Fibroblast of villous mesenchyme (primary cell): ENCODE measurements around the gene TRPV5. TPM values are rescaled to one million over a fixed set of nuclear protein-coding genes. Genes with fewer than 3 reads are reported as not detected.

ENCODE experiments used
- DNase-seq: peaks from one replicate; pipeline ENCODE4 v3.0.0-alpha.2; 2010; ENCODE audit warnings: low read depth
- H3K4me3 ChIP-seq: 2 replicates; pipeline ENCODE4 v1.5.1; 2011; ENCODE audit warnings: low read depth, mild to moderate bottlenecking, low read length
- total RNA-seq: library from RNA; depleted of rRNA; stranded (reverse); fragments of >200 nt; gene quantifications from 2 replicates; pipeline ENCODE4 v1.2.3, GENCODE V29; 2012
- TF ChIP-seq, protein P1 (sequence below): IDR thresholded peaks from 2 replicates; pipeline ENCODE4 v1.5.1; 2012; ENCODE audit warnings: low read depth, mild to moderate bottlenecking, low read length; ENCODE audit not compliant: insufficient read depth

Gene TRPV5
- total RNA-seq, 1 donor = not detected

DNA sequence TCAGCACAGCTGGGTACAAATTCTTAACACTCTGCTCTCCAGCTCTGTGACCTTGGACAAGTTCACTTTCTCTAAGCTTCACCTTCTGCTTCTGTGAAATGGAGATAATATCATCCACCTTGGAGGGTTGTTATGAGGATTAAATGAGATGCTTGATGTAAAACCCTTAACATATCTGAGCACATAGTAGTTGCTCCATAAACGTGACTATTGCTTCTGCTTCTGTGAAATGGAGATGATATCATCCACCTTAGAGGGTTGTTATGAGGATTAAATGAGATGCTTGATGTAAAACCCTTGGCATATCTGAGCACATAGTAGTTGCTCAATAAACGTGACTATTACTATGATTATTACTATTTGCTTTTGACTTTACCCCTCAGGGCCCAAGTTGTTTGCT, 64.1 kb downstream of the TRPV5 start:
- DNase-seq = no peak
- no peak overlapping the region for H3K4me3 ChIP-seq
- TF ChIP-seq, protein P1, sequence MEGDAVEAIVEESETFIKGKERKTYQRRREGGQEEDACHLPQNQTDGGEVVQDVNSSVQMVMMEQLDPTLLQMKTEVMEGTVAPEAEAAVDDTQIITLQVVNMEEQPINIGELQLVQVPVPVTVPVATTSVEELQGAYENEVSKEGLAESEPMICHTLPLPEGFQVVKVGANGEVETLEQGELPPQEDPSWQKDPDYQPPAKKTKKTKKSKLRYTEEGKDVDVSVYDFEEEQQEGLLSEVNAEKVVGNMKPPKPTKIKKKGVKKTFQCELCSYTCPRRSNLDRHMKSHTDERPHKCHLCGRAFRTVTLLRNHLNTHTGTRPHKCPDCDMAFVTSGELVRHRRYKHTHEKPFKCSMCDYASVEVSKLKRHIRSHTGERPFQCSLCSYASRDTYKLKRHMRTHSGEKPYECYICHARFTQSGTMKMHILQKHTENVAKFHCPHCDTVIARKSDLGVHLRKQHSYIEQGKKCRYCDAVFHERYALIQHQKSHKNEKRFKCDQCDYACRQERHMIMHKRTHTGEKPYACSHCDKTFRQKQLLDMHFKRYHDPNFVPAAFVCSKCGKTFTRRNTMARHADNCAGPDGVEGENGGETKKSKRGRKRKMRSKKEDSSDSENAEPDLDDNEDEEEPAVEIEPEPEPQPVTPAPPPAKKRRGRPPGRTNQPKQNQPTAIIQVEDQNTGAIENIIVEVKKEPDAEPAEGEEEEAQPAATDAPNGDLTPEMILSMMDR = no peak

- no peak for DNase-seq
- H3K4me3 ChIP-seq = no peak overlapping the region
- TF ChIP-seq, protein P1 = no peak
Observed at GRCh38 chr7:142868986-142869415, 64.5 kb downstream of the TRPV5 start.

DNA sequence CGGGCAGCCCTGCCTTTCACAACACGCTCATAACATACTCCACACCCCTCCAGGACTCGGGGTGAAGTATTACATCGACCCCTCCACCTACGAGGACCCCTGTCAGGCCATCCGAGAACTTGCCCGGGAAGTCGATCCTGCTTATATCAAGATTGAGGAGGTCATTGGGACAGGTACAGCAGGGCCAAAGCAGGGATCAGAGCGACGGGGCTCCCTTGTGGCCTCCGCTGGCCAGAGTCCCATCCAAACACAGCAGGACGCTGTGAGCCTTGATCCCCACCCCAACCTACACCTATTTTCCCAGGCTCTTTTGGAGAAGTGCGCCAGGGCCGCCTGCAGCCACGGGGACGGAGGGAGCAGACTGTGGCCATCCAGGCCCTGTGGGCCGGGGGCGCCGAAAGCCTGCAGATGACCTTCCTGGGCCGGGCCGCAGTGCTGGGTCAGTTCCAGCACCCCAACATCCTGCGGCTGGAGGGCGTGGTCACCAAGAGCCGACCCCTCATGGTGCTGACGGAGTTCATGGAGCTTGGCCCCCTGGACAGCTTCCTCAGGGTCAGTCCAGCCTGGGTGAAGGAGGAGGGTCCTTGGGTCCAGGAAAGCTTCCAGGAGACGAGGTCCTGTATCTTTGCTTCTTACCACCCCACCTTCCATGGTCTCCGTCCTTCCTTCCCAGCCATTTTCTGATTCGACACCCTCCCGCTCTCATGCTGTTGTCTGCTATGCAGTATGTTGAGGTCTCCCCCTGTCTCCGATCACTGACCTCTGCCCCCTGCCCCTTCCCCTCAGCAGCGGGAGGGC, 65.2 kb downstream of the TRPV5 start:
- no peak overlapping the region for H3K4me3 ChIP-seq
- TF ChIP-seq, protein P1 = no peak
- DNase-seq = no peak

DNA sequence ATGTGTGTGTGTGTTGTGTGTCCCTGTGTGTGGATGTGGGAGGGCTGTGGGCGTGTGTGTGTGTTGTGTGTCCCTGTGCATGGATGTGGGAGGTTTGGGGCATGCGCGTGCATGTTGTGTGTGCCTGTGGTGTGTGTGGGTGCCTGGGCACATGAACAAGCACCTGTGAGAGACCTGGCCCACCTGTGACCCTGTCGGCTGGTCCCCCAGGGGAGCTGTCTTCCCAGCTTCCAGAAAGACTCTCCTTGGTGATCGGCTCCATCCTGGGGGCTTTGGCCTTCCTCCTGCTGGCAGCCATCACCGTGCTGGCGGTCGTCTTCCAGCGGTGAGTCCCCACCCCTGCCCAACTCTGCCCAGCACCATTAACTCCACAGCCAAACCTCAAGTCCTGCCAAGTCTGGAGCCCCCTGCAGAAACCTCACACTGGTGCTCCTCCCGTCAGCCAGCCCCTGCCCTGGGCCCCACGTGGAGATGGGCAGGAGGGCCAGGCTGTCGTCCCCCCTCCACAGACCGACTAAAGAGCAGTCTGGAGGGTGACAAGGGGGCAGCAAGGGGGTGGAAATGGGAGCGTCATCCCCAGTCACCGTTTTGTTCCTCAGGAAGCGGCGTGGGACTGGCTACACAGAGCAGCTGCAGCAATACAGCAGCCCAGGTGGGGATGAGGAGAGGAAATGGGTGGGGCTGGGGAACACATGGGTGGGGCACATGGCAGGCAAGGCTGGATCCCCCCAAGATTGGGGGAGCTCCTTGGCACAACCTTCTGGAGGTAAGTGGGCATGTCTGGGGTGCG, 66.0 kb downstream of the TRPV5 start:
- no peak overlapping the region for H3K4me3 ChIP-seq
- no peak for DNase-seq
- TF ChIP-seq, protein P1 = no peak

DNA sequence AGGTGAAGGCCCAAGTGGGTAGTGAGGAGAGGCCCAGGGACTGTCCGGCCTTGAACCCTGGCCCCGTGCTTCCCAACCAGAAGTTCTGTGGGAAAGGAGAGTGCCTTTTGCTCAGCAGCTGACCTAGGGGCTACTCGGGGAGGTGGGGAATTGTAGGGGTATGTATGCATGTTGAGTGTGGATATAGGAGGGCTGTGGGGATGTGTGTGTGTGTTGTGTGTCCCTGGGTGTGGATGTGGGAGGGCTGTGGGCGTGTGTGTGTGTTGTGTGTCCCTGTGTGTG, 66.5 kb downstream of the TRPV5 start:
- TF ChIP-seq, protein P1 = no peak
- H3K4me3 ChIP-seq = no peak overlapping the region

DNA sequence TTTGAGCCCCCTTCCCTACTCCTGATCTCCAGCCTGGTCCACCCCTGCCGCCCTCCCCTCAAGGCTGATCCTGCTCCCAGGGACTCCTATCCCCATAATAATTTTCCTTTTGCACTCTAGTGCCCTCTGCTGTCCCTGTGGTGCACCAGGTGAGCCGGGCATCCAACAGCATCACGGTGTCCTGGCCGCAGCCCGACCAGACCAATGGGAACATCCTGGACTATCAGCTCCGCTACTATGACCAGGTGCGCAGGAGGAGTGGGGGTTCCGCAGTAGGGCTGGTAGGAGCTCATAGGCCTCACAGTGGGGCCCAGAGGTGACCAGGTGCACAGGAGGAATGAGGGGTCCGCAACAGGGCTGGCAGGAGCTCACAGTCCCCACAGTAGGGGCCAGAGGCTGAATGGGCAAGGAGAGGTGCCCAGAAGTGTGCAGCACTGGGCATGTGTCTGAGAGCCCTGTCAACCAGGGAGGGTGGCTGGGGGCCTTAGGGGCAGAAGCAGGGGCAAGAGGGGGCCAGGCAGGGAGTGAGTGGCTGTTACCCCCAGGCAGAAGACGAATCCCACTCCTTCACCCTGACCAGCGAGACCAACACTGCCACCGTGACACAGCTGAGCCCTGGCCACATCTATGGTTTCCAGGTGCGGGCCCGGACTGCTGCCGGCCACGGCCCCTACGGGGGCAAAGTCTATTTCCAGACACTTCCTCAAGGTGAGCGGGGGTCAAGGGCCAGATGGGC, 67.0 kb downstream of the TRPV5 start:
- TF ChIP-seq, protein P1 = peak; percentile 73
- peak; percentile 30 for DNase-seq
- H3K4me3 ChIP-seq = no peak overlapping the region

More for the DNA sequence above, 66.5 kb downstream of the TRPV5 start:
- DNase-seq = no peak
